HG02852 (cell line): ENCODE results near the gene ELMO1.
A peak's percentile ranks its signal among the peaks of the same experiment; 100 is the strongest.
"Not testable (repeated sequence)": the region's sequence is repeated elsewhere in the genome, so short reads cannot be mapped to it uniquely, and the experiment has no call there.

Source experiments
- ATAC-seq: cut with Tn5 transposase; IDR thresholded peaks from one replicate; pipeline ENCODE4 v1.9.1; 2021; ENCODE audit warnings: mild to moderate bottlenecking, moderate library complexity; ENCODE audit not compliant: unreplicated experiment

The ELMO1 gene

GRCh38 chr7:37150180-37150579 lies 298.5 kb downstream of the ELMO1 start:
- ATAC-seq = no peak

GRCh38 chr7:37149773-37150124 lies 298.9 kb downstream of the ELMO1 start:
- no peak for ATAC-seq

DNA sequence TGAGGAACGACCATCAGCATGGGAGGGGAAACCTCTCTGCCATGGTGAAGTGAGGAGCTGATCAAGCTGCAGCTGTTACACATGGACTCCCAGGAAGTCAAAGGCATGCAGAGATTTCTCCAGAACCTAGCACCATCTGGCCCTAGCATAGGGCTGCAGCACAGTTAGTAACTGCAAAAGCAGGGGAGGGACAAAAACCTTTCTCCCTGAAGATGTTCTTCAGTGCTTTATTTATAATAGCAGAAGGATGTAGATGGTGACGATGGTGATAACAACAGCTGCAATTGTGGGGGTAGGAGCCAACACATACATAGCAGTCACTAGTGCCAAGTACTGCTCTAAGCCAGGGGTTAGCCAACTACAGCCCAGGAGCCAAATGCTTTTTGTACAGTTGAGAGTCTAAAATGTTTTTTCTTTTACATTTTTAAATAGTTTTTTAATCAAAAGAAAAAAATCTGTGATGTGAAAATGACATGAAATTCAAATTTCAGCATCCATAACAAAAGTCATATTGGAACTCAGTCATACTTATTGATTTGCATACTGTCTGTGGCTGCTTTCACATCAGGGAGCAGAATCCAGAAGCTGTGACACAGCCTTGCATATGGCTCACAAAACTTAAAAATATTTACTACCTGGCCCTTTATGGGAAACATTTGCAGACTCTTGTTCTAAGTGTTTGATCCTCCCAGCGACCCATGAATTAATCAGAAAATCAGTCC lies 299.5 kb downstream of the ELMO1 start:
- peak; percentile 83 for ATAC-seq

DNA sequence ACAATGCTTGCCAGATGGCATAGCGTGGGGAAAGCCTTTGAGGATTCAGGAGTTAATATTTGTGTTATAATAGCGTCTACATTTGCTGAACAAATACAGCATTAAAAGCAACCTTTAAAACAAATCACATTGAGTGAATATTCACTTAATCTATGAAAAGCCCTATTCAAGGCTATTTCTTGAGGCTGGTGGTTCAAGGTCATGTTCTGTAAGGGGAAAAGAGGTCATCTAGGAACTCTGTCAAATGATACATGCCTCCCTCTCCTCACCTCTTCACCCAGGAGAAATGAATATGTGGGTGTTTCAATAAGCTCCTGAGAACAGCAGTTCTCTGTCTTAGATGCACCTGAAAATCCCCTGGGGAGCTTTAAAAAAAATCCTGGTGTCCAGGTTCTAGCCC lies 303.0 kb downstream of the ELMO1 start:
- no peak for ATAC-seq

GRCh38 chr7:37144423-37144822 lies 304.2 kb downstream of the ELMO1 start:
- ATAC-seq = no peak

DNA sequence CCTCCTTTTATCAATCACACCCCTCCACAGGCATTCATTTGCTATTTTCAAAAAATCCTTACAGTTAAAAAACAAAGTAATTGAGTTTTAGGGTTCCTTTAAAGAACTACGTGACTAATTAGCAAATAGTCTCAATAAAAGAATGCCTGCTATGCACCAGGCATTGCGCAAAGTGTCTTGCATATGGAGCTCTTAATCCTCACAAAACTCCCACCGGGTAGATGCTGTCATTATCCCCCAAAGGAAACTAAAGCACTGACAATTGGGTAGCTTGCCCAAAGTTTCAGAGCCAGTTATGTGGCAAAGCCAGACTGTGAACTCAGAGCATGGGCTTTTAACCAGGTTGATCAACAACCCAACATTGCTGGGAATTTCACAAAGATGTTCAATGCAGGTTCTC lies 305.7 kb downstream of the ELMO1 start:
- no peak for ATAC-seq

DNA sequence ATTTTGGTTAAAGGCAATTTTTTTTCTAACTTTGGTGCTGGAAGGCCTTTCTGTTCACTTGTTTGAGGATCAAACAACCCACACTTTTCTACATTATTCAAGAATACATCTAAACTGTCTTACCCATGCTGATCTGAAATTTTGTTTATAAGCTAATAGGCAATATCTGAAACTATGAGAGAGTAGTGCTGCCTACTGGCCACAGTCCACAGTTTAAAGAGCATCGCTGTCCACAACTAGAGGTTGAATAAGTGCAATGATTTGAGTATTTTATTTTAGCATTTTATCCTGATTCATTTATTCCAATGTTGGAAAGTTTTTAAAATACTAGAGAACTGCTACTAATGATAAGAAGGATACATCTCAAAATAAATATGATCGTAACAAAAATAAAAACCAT lies 306.9 kb downstream of the ELMO1 start:
- ATAC-seq = no peak

DNA sequence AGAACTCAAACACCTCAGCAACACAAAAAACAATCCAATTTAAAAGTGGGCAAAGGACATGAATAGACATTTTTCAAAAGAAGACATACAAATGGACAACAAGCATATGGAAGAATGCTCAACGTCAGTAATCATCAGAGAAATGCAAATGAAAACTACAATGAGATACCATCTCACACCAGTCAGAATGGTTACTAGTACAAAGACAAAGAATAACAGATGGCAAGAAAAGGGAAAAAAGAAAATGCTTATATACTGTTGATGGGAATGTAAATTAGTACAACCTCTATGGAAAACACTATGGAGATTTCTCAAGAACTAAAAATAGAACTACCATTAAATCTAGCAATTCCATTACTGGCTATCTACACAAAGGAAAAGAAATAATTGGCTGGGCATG lies 314.8 kb downstream of the ELMO1 start:
- ATAC-seq = not testable (repeated sequence)

GRCh38 chr7:37131855-37132254 lies 316.8 kb downstream of the ELMO1 start:
- ATAC-seq = no peak

- no peak for ATAC-seq
Observed at GRCh38 chr7:37129035-37129425, 319.6 kb downstream of the ELMO1 start.

DNA sequence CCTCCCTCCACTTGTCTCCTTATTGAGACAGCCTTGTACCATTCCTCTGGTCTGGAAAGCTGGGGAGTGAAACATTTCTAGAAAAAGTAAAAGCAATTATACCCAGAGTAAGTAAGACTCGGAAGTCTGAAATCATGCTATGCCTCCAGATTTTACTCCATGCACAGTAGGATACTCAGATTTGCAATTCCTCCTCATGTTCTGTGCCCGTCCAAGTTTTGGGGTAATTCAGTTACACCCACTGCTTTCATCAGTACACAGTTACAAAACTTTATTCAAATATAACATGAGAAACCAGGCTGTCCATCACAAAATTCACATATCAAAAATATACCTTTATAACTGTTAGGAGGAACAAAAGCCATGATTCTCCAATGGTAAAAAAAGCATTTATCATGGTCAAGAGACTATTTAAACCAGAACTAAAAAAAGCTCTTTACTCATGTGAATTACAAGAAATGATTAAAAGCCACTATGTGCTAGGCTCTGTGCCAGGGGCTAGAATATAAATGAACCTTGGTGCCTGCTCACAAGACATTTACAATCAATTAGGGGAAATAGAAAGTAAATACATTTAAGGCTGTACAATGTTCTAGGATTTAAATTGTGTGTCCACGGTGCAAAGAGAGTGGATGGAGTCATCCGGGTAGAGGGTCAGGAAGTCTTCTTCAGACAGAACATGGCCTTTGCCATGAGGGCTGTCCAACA lies 320.2 kb downstream of the ELMO1 start:
- ATAC-seq = no peak

DNA sequence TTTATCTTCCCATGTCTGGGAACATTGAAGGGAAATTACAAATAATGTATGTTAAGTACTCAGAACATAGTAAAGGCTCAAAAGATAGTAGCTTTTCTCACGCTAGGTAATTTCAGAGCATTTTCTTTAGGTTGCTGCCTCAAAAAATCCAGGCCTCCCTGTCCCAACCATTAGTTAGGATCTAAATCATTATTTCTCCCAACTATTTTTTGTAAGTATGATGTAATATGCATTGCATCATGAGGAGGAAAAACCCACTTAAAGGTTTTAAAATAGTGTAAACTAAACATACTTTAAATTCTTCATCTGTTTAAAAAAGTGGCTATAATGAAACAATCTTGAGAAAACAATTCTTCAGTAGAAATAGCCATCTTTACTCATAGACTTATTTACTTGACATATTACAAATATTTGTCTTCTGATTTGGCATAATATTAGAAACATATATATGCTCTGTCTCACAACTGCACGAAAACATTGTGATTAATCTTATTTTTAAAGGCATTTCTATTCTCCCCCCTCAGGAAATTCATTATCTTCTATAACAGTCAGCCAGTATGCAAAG lies 329.3 kb downstream of the ELMO1 start:
- no peak for ATAC-seq

- no peak for ATAC-seq
Observed at GRCh38 chr7:37118004-37118403, 330.7 kb downstream of the ELMO1 start.

- ATAC-seq = no peak
Observed at GRCh38 chr7:37117292-37117691, 331.4 kb downstream of the ELMO1 start.

DNA sequence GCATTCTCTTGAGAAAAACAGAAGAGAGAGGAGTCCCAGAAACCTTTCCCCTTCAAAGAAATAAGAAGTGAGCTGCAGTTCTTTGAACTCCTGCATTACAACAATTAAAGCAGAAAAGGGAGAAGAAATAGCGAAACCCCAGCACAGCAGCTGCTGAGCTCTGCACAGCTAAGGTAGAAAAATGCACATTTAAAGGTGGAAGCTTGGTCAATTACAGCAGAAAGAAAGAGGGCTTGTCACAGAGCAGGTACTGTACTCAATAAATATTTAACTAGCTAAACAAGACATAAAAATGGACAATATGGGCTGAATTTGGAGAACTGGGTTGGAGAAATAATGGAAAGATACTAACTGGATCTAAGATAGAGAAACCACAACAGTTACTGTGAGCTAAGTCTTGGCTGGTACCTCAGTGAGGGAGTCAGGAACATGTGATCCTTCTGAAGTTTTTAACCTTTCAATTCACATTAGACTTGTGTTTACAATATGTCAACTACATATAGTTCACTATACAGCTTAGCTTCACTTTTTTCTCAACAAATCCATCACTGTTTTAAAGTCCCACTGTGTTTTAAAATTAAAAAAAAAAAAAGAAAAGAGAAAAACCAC lies 332.5 kb downstream of the ELMO1 start:
- no peak for ATAC-seq

- ATAC-seq = no peak
Observed at GRCh38 chr7:37113661-37114355, 334.9 kb downstream of the ELMO1 start.

- ATAC-seq = no peak
Observed at GRCh38 chr7:37112876-37113275, 335.8 kb downstream of the ELMO1 start.

DNA sequence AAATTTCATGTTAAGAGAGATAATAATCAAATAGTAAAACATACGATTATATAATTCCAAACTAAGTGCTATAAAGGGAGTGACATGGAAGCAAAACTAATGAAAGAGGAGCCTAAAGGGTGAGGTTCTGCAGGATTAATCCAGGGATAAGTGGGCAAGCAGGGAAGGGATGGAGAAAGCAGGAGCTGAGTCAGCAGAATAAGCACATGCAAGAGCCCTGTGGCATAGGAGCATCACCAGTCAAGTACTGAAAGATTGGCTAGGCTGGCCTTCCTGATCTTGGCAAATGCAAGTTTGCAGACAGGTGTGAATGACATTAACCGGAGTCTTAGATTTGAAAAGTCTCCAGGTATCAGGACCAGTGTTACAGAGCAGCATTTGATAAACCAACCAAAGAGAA lies 336.4 kb downstream of the ELMO1 start:
- no peak for ATAC-seq

DNA sequence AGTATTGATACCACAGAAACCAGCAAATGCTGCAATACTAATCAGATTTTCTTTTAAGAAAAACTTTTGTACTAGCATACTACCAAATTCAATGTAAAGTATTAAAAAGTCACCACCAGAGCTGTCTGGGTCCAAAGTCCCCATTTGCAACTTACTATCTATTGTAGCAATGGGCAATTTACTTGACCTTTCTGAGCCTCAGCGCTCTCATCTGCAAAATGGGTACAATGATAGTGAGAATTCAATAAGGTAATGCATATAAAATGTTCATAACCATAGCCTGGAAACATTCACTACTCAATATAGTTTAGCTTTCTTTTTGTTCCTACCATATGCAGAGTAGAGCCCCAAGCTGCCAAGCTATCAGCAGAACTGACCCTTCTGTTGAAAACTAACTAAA lies 337.2 kb downstream of the ELMO1 start:
- no peak for ATAC-seq

GRCh38 chr7:37110660-37111424 lies 337.8 kb downstream of the ELMO1 start:
- ATAC-seq = no peak

DNA sequence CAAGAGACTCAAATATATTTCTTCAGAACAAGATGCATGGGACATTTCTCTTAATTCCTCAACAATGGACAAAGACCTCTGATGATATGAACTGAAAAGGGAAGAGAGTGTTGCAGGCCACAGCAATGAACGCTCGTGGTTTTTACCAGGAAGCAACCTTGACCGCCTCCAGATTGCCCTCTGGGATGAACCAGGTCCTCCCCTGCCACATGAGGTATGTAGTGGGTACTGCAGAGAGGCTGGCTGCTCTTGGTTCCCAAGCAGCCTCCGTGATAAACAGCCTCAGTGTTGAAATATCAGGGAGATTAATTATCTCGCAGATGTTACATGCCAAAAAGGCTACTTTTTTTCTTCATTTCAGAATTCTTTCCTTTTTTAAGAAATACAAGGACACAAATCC lies 338.8 kb downstream of the ELMO1 start:
- ATAC-seq = no peak
